Small intestine (tissue), 7 donors: ENCODE measurements around the gene SOWAHA. TPM values are rescaled to one million over a fixed set of nuclear protein-coding genes. Genes with fewer than 3 reads are reported as not detected.
A peak's percentile ranks its signal among the peaks of the same experiment; 100 is the strongest.

Experiments used
- DNase-seq, 2 donors: peaks; one replicate each; pipeline versions ENCODE4 v3.0.0 to v3.0.0-alpha.2; 2013
- FAIRE-seq: peaks from 2 replicates; lab custom pipeline; 2012; peaks lifted over from hg19 to GRCh38; lab: Jason Lieb, UNC
- H3K27ac ChIP-seq, 3 donors: one replicate each; pipeline ENCODE4 v1.5.1; 2013; ENCODE audit warnings: low read length in 2 of 3, mild to moderate bottlenecking in 2 of 3, control low read depth in 1 of 3, inconsistent platforms in 1 of 3, low read depth in 1 of 3, moderate library complexity in 1 of 3
- H3K27me3 ChIP-seq, 3 donors: one replicate each; pipeline ENCODE4 v1.6.1; 2013; ENCODE audit warnings: low read length in 3 of 3, inconsistent platforms in 1 of 3; ENCODE audit not compliant: control insufficient read depth in 3 of 3, insufficient read depth in 3 of 3
- H3K36me3 ChIP-seq, 3 donors: one replicate each; pipeline ENCODE4 v1.6.1; 2013; ENCODE audit warnings: low read length in 3 of 3, inconsistent platforms in 1 of 3, low read depth in 1 of 3, mild to moderate bottlenecking in 1 of 3, moderate library complexity in 1 of 3; ENCODE audit not compliant: control insufficient read depth in 3 of 3, insufficient read depth in 2 of 3
- H3K4me1 ChIP-seq, 3 donors: one replicate each; pipeline ENCODE4 v1.6.1; 2013; ENCODE audit warnings: low read length in 2 of 3, inconsistent platforms in 1 of 3, low read depth in 1 of 3, mild to moderate bottlenecking in 1 of 3, moderate library complexity in 1 of 3; ENCODE audit not compliant: control insufficient read depth in 3 of 3, insufficient read depth in 2 of 3
- H3K4me3 ChIP-seq, 3 donors: one replicate each; pipeline ENCODE4 v1.5.1; 2013; ENCODE audit warnings: low read length in 3 of 3, control low read depth in 1 of 3, inconsistent platforms in 1 of 3, low read depth in 1 of 3, mild to moderate bottlenecking in 1 of 3, moderate library complexity in 1 of 3
- H3K9me3 ChIP-seq, 2 donors: one replicate each; pipeline ENCODE4 v1.6.1; 2013; ENCODE audit warnings: low read depth in 1 of 2, low read length in 1 of 2; ENCODE audit not compliant: control insufficient read depth in 2 of 2, insufficient read depth in 1 of 2
- WGBS, 3 donors: extraction: QIAGEN DNeasy Blood & Tissue Kit; methylation state at CpG; one replicate each; pipeline ENCODE4 v1.1.7; 2013; 5-methylcytosine and 5-hydroxymethylcytosine counted together
- polyA plus RNA-seq, 4 donors: library from polyadenylated mRNA; stranded (reverse) in 3 of 4; unstranded in 1 of 4; fragments of 200-250 nt in 3 of 4; fragments of 120-200 nt in 1 of 4; gene quantifications; one replicate each; pipeline versions ENCODE4 v1.2.1 to v1.2.3, GENCODE V29; 2013
- donor health status: healthy with polysubstance abuse.
- donor health status: control.
- donor health status: control.
- donor health status: Bipolar disorder and iron deficiency.
- donor health status: healthy.

SOWAHA gene
- polyA plus RNA-seq, 4 donors = 25.6 to 75.4 (median 66.1) TPM

GRCh38 chr5:132774896-132775295 lies 38.2 kb upstream of the SOWAHA start:
- Histone ChIP-seq H3K36me3 (peaks cover 0 to 21% (median 0%) of the 10 kb centered on the region in 3 donors), H3K27ac (no peak overlapping the region), H3K27me3 (no peaks in the 10 kb centered on the region), H3K4me3 (no peak overlapping the region), H3K4me1 (peaks cover 0 to 18% (median 3%) of the 10 kb centered on the region in 3 donors), H3K9me3 (no peaks in the 10 kb centered on the region)
- DNase-seq = peak in 1 of 2 donors; percentile 46
- WGBS, 3 donors = 65 to 76% (median 68%) methylated on average over 5 of the region's 5 CpGs
- no peak for FAIRE-seq

DNA sequence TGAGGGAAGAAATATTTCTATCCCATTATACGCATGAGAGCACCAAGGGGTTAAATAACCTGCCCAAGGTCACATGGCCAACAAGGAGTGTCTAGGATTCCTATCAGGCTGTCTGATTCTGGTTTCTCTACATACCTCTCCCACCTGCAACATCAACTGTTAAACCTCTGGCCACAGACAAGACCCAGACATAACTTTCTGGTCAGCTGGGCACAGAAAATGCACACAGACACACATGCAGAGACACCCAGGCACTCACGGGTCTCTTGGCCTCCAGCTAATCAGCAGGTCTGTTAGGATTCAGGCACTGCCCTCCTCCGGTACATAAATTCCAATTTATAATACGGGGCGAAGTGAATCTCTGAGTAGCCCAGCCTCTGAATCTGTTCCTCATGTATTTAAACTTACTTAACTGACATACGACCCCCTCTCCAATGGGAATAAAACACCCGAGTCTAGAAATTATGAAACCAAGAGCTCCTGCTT lies 37.6 kb upstream of the SOWAHA start:
- H3K36me3 ChIP-seq = peaks cover 0 to 20% (median 0%) of the 10 kb centered on the region in 3 donors
- peak overlapping the region in 2 of 3 donors; percentile 83 to 95 for H3K4me3 ChIP-seq
- DNase-seq (peak; percentile 36 to 41), FAIRE-seq (no peak)
- no peaks in the 10 kb centered on the region for H3K9me3 ChIP-seq
- H3K27ac ChIP-seq = no peak overlapping the region
- 25 to 42% (median 26%) methylated on average over 7 of the region's 7 CpGs for WGBS, 3 donors
- no peaks in the 10 kb centered on the region for H3K27me3 ChIP-seq
- H3K4me1 ChIP-seq = peaks cover 0 to 18% (median 3%) of the 10 kb centered on the region in 3 donors

- Histone ChIP-seq H3K9me3 (no peaks in the 10 kb centered on the region), H3K4me1 (peaks cover 0 to 18% (median 3%) of the 10 kb centered on the region in 3 donors), H3K36me3 (peaks cover 0 to 17% (median 0%) of the 10 kb centered on the region in 3 donors), H3K27me3 (no peaks in the 10 kb centered on the region), H3K4me3 (peak overlapping the region; percentile 83 to 95 (median 83)), H3K27ac (peak overlapping the region; percentile 32 to 47 (median 37))
- WGBS, 3 donors = 5 to 14% (median 7%) methylated on average over 27 to 39 of the region's 39 CpGs
- peak; percentile 50 to 62 for DNase-seq
- FAIRE-seq = no peak
Observed at GRCh38 chr5:132776131-132776937, 36.8 kb upstream of the SOWAHA start.

- Histone ChIP-seq H3K36me3 (peaks cover 0 to 14% (median 0%) of the 10 kb centered on the region in 3 donors), H3K4me3 (peak overlapping the region; percentile 83 to 95 (median 86)), H3K9me3 (no peaks in the 10 kb centered on the region), H3K27me3 (no peaks in the 10 kb centered on the region), H3K4me1 (peaks cover 0 to 18% (median 3%) of the 10 kb centered on the region in 3 donors), H3K27ac (peak overlapping the region in 2 of 3 donors; percentile 37 to 47)
- WGBS, 3 donors = 0 to 1% (median 1%) methylated on average over 23 to 40 of the region's 40 CpGs
- DNase-seq = no peak
- no peak for FAIRE-seq
Observed at GRCh38 chr5:132776938-132777208, 36.2 kb upstream of the SOWAHA start.

GRCh38 chr5:132777209-132778069 lies 35.7 kb upstream of the SOWAHA start, which contains the start of gene SEPTIN8:
SEPTIN8 (minus strand) TSS chr5:132777239; CDS start chr5:132777137, 102 bp downstream.
- peak within 1 kb of the TSS; percentile 32 to 61 (median 59) for H3K27ac ChIP-seq
- peaks cover 0 to 13% (median 0%) of the 10 kb centered on the region in 3 donors for H3K36me3 ChIP-seq
- H3K4me3 ChIP-seq = peak within 1 kb of the TSS; percentile 83 to 95 (median 86)
- FAIRE-seq (no peak), DNase-seq (peak; percentile 51 to 80)
- WGBS, 3 donors = 2 to 4% (median 2%) methylated on average over 61 to 82 of the region's 82 CpGs
- H3K4me1 ChIP-seq = peaks cover 0 to 18% (median 3%) of the 10 kb centered on the region in 3 donors
- no peaks in the 10 kb centered on the region for H3K9me3 ChIP-seq
- H3K27me3 ChIP-seq = no peaks in the 10 kb centered on the region

DNA sequence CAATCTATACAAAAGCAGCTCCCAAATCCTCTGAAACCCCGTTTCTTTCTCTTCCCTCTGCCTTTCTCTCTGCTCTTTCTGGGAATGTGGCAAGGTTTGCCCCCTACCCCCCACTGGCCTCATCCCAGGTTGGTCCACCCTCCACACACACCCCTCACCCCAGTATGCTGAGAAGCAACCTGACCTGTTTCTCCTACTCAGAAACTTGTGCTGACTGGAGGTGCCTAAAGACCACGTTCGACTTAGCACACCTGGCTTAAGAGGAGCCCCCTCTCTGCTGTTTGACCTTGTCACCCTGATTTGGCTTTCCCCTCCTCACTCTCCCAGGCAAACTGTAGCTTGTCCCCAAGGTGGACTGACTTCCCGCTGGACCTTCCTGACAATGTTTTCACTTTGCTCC lies 35.0 kb upstream of the SOWAHA start:
- DNase-seq = no peak
- Histone ChIP-seq H3K27me3 (no peaks in the 10 kb centered on the region), H3K4me1 (peaks cover 0 to 18% (median 3%) of the 10 kb centered on the region in 3 donors), H3K9me3 (no peaks in the 10 kb centered on the region), H3K36me3 (peaks cover 0 to 6% (median 0%) of the 10 kb centered on the region in 3 donors), H3K4me3 (peak overlapping the region in 2 of 3 donors; percentile 86 to 95), H3K27ac (no peak overlapping the region)
- 45 to 50% (median 48%) methylated on average over 4 of the region's 4 CpGs for WGBS, 3 donors
- no peak for FAIRE-seq

GRCh38 chr5:132778856-132779255 lies 34.2 kb upstream of the SOWAHA start:
- no peaks in the 10 kb centered on the region for H3K27me3 ChIP-seq
- FAIRE-seq = no peak

GRCh38 chr5:132779961-132780360 lies 33.1 kb upstream of the SOWAHA start:
- H3K4me3 ChIP-seq = no peak overlapping the region
- WGBS, 3 donors = 93 to 97% (median 93%) methylated on average over 3 of the region's 3 CpGs
- H3K36me3 ChIP-seq = no peaks in the 10 kb centered on the region
- DNase-seq = no peak
- no peak overlapping the region for H3K27ac ChIP-seq
- FAIRE-seq = no peak
- H3K4me1 ChIP-seq = peaks cover 0 to 17% (median 3%) of the 10 kb centered on the region in 3 donors
- no peaks in the 10 kb centered on the region for H3K27me3 ChIP-seq
- no peaks in the 10 kb centered on the region for H3K9me3 ChIP-seq

More at GRCh38 chr5:132778856-132779255, 34.2 kb upstream of the SOWAHA start:
- Histone ChIP-seq H3K4me1 (peaks cover 0 to 18% (median 3%) of the 10 kb centered on the region in 3 donors), H3K9me3 (no peaks in the 10 kb centered on the region), H3K27ac (no peak overlapping the region), H3K4me3 (no peak overlapping the region), H3K36me3 (peaks cover 0 to 1% (median 0%) of the 10 kb centered on the region in 3 donors)
- WGBS, 3 donors = 63 to 73% (median 66%) methylated on average over 5 of the region's 5 CpGs
- DNase-seq = no peak
